NB4 (cell line): ENCODE measurements around the gene ZBTB7B.

Source experiments
- DNase-seq: peaks from one replicate; pipeline ENCODE4 v3.0.0; 2010; ENCODE audit warnings: low read depth
- H3K4me3 ChIP-seq: one replicate; pipeline ENCODE4 v1.5.1; 2011; ENCODE audit warnings: mild to moderate bottlenecking, low read depth, low read length, moderate library complexity
- CTCF ChIP-seq: IDR thresholded peaks from one replicate; pipeline ENCODE4 v1.5.1; 2012; ENCODE audit warnings: low read depth, low read length
- MYC ChIP-seq: IDR thresholded peaks from 2 replicates; pipeline ENCODE4 v1.6.1; 2011; ENCODE audit warnings: low read depth, low read length
- POLR2A ChIP-seq: IDR thresholded peaks from 2 replicates; pipeline ENCODE4 v1.6.1; 2011; ENCODE audit warnings: mild to moderate bottlenecking; ENCODE audit not compliant: insufficient read length; ENCODE audit errors: extremely low read depth
- TF ChIP-seq, protein P1 (sequence below): IDR thresholded peaks from 2 replicates; pipeline ENCODE4 v1.6.1; 2011; ENCODE audit warnings: low read depth, low read length

ZBTB7B gene

GRCh38 chr1:155022927-155023236 lies 20.3 kb downstream of the ZBTB7B start:
- DNase-seq = peak; percentile 23
- H3K4me3 ChIP-seq = no peak overlapping the region
- TF ChIP-seq, protein P1, sequence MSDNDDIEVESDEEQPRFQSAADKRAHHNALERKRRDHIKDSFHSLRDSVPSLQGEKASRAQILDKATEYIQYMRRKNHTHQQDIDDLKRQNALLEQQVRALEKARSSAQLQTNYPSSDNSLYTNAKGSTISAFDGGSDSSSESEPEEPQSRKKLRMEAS = no peak
- no peak for TF ChIP-seq POLR2A
- no peak for TF ChIP-seq CTCF
- TF ChIP-seq MYC = no peak

DNA sequence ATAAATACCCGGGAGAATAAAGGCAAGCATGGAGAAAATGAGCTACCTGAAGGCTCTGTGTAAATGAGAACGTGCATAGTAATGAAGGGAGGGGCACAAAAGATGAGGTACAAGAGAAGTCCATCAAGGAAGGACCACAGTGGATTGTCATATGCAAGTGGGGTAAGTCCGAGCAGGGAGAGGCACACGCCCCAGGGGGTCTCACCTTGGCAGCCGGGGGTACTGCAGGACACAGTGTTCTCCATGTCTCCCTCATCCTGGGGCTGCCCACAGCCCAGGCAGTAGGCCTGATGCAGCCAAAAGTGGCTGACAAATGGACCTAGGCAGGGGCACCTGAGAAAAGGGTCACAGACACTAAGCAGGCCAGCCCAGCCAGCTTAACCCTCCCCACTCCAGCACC lies 21.0 kb downstream of the ZBTB7B start:
- no peak for DNase-seq
- no peak overlapping the region for H3K4me3 ChIP-seq
- TF ChIP-seq MYC = no peak
- TF ChIP-seq, protein P1 = no peak
- no peak for TF ChIP-seq POLR2A
- TF ChIP-seq CTCF = no peak

- TF ChIP-seq MYC (no peak), POLR2A (no peak), CTCF (no peak)
- TF ChIP-seq, protein P1 = no peak
- no peak overlapping the region for H3K4me3 ChIP-seq
Observed at GRCh38 chr1:155024315-155024714, 21.7 kb downstream of the ZBTB7B start.

GRCh38 chr1:155026154-155026553 lies 23.6 kb downstream of the ZBTB7B start:
- no peak overlapping the region for H3K4me3 ChIP-seq
- no peak for DNase-seq
- TF ChIP-seq, protein P1 = no peak
- TF ChIP-seq POLR2A (no peak), CTCF (no peak), MYC (no peak)

More at GRCh38 chr1:155024315-155024714, 21.7 kb downstream of the ZBTB7B start:
- DNase-seq = no peak

DNA sequence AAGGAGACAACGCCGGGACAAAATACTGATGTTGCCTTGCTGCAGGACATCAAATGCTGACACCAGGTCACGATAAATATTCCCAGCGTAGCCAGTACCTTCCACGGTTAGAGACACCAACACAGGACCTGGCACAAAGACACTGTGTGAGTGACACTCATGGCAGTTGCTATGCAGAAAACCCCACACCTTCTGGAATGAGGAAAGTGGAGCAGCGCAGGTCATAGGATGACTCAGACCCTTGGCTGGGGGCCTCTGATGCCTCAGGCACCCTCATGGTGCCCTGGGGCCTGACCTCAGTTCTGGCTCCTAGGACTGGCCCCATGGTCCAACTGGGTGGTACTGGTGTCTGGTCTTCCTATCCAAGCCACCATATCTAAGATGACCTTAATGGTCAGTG lies 24.0 kb downstream of the ZBTB7B start:
- DNase-seq = no peak
- no peak overlapping the region for H3K4me3 ChIP-seq
- TF ChIP-seq, protein P1 = no peak
- no peak for TF ChIP-seq MYC

DNA sequence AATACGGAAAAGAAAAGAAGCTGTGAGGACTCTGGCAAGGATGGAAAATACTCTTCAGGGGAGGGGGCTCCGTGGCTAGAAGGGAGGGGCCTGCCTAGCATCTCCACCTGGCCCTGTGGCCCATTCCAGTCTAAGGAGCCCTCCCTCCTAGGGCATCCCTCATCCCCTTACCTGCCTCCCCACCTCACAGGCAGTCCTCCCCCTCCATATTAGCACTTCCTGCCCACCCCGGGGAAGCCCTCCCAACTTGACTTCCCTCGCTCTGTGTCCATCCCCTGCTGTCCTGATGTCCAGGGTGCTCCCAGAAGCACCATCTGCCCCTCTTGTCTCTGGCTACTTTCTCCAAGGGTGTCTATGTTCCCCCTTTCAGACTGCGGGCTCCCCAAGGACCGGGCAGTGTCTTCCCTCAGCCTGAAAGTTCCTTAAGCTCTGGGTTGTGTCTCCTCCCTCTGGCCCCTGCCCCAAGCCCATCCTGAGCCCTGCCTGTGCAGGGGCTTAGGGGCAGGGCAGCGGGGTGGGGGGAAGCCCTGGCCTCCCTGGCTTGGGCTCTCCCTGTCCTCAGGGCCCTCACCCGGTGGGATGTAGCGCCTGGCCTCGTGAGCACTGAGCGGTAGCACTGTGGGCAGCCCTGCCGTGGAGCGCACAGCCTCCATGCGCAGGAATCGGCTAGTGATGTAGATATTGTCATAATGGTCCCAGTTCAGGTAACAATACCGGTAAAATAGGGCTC lies 27.1 kb downstream of the ZBTB7B start:
- H3K4me3 ChIP-seq = no peak overlapping the region
- DNase-seq = no peak
- no peak for TF ChIP-seq MYC
- no peak for TF ChIP-seq POLR2A
- no peak for TF ChIP-seq CTCF
- TF ChIP-seq, protein P1 = no peak
